Measurements from ENCODE around the gene RNF113B.

Gene RNF113B

DNA sequence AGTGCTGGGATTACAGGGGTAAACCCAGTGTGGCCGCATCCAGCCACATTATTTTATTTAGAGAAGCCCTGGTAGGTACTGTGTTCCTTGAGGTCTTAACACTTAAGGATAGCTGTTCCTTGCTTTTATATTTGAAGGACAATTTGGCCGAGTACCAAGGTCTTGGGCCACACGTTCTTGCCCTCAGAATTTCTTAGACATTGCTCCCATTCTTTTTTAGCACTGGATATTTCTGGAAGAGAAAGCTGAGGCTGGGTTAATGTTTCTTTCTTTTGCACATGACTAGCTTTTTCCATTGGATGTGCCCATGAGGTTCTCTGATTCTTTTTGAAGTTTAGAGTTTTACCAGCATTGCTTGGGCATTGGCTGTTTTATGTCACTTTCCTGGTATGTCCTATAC lies 5.5 kb upstream of the RNF113B start:
- no peak overlapping the region for H3K27ac ChIP-seq (ENCODE audit: low read depth, low read length, poor library complexity, severe bottlenecking)
- H3K4me1 ChIP-seq (ENCODE audit: insufficient read depth, low read length, severe bottlenecking), result no peaks in the 10 kb centered on the region

DNA sequence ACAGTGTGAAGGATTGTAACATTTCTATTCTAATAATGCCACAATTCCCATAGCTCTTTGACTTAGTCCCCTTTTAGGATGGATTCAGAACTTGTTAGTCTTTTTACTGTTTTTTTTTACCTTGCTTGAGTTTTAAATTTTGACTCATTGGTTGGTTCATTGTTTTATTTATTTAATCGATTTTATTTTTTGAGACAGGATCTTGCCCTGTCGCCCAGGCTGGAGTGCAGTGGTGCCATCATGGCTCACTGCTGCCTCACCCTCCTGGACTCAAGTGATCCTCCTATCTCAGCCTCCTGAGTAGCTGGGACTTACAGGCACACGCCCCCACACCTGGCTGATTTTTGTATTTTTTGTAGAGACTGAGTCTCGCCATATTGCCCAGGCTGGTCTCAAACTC lies 5.1 kb upstream of the RNF113B start:
- no peak overlapping the region for H3K4me2 ChIP-seq (ENCODE audit: low read length)
- no peaks in the 10 kb centered on the region for H3K9me3 ChIP-seq (ENCODE audit: low read length)
- H3K9me2 ChIP-seq (ENCODE audit: low read depth, low read length), result no peaks in the 10 kb centered on the region
- H3K36me3 ChIP-seq (ENCODE audit: insufficient read depth, low read length), result no peaks in the 10 kb centered on the region
- no peaks in the 10 kb centered on the region for H3K27me3 ChIP-seq (ENCODE audit: insufficient read depth, low read length)
- no peaks in the 10 kb centered on the region for H4K20me1 ChIP-seq (ENCODE audit: insufficient read depth, low read length)
- no peaks in the 10 kb centered on the region for H3K4me1 ChIP-seq (ENCODE audit: insufficient read depth, low read length, severe bottlenecking)
- no peak overlapping the region for H3K27ac ChIP-seq (ENCODE audit: low read depth, low read length, poor library complexity, severe bottlenecking)
- H3K4me3 ChIP-seq (ENCODE audit: low read depth, low read length, poor library complexity, severe bottlenecking), result no peak overlapping the region
- H3K9ac ChIP-seq (ENCODE audit: low read length), result no peak overlapping the region
- TF ChIP-seq EZH2 (IDR thresholded peaks at IDR 0.05; ENCODE audit: borderline replicate concordance, low read length) (no peak), CTCF (IDR thresholded peaks at IDR 0.05; ENCODE audit: low read length) (no peak)
- no peak overlapping the region for H2AFZ ChIP-seq (ENCODE audit: low read length)
- H3F3A ChIP-seq (ENCODE audit: insufficient read depth, low read length), result no peaks in the 10 kb centered on the region
- no peaks in the 10 kb centered on the region for H3K79me2 ChIP-seq (ENCODE audit: insufficient read depth, low read length)

More for the DNA sequence above, 5.5 kb upstream of the RNF113B start:
- Histone ChIP-seq H3K27me3 (ENCODE audit: insufficient read depth, low read length) (no peaks in the 10 kb centered on the region), H3F3A (ENCODE audit: insufficient read depth, low read length) (no peaks in the 10 kb centered on the region), H3K4me3 (ENCODE audit: low read depth, low read length, poor library complexity, severe bottlenecking) (no peak overlapping the region), H3K4me2 (ENCODE audit: low read length) (no peak overlapping the region), H4K20me1 (ENCODE audit: insufficient read depth, low read length) (no peaks in the 10 kb centered on the region), H3K9me3 (ENCODE audit: low read length) (no peaks in the 10 kb centered on the region), H3K36me3 (ENCODE audit: insufficient read depth, low read length) (no peaks in the 10 kb centered on the region), H3K79me2 (ENCODE audit: insufficient read depth, low read length) (no peaks in the 10 kb centered on the region), H3K9ac (ENCODE audit: low read length) (no peak overlapping the region), H3K9me2 (ENCODE audit: low read depth, low read length) (no peaks in the 10 kb centered on the region), H2AFZ (ENCODE audit: low read length) (no peak overlapping the region)
- no peak for TF ChIP-seq CTCF (IDR thresholded peaks at IDR 0.05; ENCODE audit: low read length)
- no peak for TF ChIP-seq EZH2 (IDR thresholded peaks at IDR 0.05; ENCODE audit: borderline replicate concordance, low read length)

DNA sequence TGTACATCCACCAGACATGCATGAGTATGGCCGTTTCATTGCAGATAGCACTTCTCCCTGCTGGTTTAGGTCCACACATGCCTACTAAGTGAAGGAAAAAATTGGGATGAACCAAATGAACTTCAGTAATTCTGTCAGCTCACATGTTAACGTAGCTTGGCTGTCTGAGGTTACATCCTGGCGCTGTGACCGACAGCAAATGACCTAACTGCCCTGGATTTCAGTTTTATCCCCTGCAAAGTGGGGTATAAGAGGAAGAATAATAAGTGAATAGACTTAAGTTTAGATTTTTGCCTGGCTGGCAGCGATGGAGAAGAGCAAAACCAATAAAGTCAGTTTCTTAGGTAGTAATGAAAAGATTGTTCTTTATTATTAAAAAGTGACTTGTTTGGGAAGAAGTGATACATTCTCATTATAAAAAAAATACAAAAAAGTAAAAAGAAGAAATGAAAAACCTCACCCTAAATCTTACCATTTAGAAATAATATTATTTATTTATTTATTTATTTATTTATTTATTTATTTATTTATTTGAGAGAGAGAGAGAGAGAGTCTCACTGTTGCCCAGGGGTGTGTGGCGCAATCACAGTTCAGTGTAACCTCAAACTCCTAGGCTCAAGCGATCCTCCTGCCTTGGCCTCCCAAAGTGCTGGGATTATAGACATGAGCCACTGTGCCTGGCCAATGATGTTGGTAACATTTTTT lies 4.2 kb upstream of the RNF113B start:
- Histone ChIP-seq H3K79me2 (ENCODE audit: insufficient read depth, low read length) (no peaks in the 10 kb centered on the region), H3K9ac (ENCODE audit: low read length) (no peak overlapping the region), H3K4me1 (ENCODE audit: insufficient read depth, low read length, severe bottlenecking) (no peaks in the 10 kb centered on the region), H3K4me3 (ENCODE audit: low read depth, low read length, poor library complexity, severe bottlenecking) (no peak overlapping the region), H4K20me1 (ENCODE audit: insufficient read depth, low read length) (no peaks in the 10 kb centered on the region), H3K27me3 (ENCODE audit: insufficient read depth, low read length) (no peaks in the 10 kb centered on the region), H2AFZ (ENCODE audit: low read length) (no peak overlapping the region), H3K36me3 (ENCODE audit: insufficient read depth, low read length) (no peaks in the 10 kb centered on the region), H3F3A (ENCODE audit: insufficient read depth, low read length) (no peaks in the 10 kb centered on the region), H3K9me2 (ENCODE audit: low read depth, low read length) (no peaks in the 10 kb centered on the region), H3K4me2 (ENCODE audit: low read length) (no peak overlapping the region), H3K27ac (ENCODE audit: low read depth, low read length, poor library complexity, severe bottlenecking) (no peak overlapping the region), H3K9me3 (ENCODE audit: low read length) (no peaks in the 10 kb centered on the region)
- no peak for TF ChIP-seq CTCF (IDR thresholded peaks at IDR 0.05; ENCODE audit: low read length)
- TF ChIP-seq EZH2 (IDR thresholded peaks at IDR 0.05; ENCODE audit: borderline replicate concordance, low read length), result no peak
